ENCODE data around the gene REEP5.

- no peak for TF ChIP-seq POLR2AphosphoS5 (IDR thresholded peaks at IDR 0.05; ENCODE audit: insufficient read depth in 1 of 2, low read depth in 1 of 2)
- TF ChIP-seq CTCF (IDR thresholded peaks at IDR 0.05) = no peak
Measured at GRCh38 chr5:112968411-112969106, 46.5 kb upstream of the REEP5 start.

All from vagina (tissue), 2 donors.